Measurements from ENCODE around the gene CNBP.

Gene CNBP

GRCh38 chr3:129184396-129184657, 631 bp upstream of the CNBP start:
- H3K27ac ChIP-seq, result peak overlapping the region; percentile 95
- no peak for TF ChIP-seq CTCF (IDR thresholded peaks at IDR 0.05)
- TF ChIP-seq ZFX (IDR thresholded peaks at IDR 0.05; ENCODE audit: borderline replicate concordance), result no peak

DNA sequence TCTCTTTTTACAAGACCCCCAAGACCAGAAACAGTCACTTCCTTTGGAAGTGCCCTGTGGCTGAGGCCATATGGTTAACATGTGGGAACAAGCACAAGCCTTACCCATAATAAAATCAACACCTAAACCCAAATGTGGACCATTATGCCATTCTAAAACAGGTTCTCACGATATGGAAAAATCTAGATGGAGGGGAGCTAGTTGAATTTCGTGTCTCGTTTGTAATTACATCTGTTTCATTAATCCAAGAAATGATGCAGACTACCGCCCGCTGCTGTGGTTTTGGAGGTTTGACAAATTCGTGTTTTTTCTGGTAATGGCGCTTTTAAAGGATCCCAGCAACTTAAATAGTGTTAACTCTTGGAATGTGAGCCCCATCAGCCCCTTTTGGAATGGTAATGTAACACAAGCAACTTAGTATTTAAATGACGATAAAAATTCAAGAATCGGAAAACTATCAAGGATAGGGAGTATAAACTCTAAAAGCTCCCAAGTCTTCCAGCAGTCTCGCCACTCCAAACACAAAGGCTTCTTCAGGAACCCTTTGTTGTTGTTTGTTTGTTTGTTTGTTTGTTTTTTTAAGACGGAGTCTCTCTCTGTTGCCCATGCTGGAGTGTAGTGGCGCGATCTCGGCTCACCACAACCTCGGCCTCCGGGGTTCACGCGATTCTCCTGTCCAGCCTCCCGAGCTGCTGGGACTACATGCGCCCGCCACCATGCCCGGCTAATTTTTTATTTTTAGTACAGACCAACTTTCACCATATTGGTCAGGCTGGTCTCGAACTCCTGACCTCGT, 1.1 kb downstream of the CNBP start:
- H3K27ac ChIP-seq, result peak overlapping the region; percentile 95
- TF ChIP-seq CTCF (IDR thresholded peaks at IDR 0.05), result no peak

- peak overlapping the region; percentile 95 for H3K27ac ChIP-seq
- TF ChIP-seq CTCF (IDR thresholded peaks at IDR 0.05), result no peak
- TF ChIP-seq ZFX (IDR thresholded peaks at IDR 0.05; ENCODE audit: borderline replicate concordance), result no peak
Measured at GRCh38 chr3:129181819-129182218, 1.9 kb downstream of the CNBP start.

DNA sequence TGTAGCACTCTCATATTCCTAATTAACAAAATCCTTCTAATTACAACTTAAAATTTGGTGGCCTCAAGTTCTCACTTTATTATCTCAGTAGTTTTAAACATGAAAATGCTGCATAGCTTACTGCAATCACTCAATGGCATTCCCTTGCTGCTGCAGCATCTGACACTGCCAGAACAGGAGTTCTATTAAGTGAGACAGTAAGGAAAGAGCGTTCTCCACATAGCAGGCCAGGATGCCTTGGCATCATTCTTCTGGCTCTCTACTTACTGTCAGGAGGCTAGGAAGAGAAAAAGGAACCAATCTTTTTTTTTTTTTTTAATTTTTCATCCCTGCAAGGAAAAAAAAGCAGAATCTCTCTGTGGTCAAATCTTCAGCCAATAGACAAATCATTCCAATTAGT, 3.2 kb downstream of the CNBP start:
- TF ChIP-seq CTCF (IDR thresholded peaks at IDR 0.05), result no peak
- TF ChIP-seq ZFX (IDR thresholded peaks at IDR 0.05; ENCODE audit: borderline replicate concordance), result no peak
- peak overlapping the region; percentile 15 for H3K27ac ChIP-seq

- TF ChIP-seq CTCF (IDR thresholded peaks at IDR 0.05) (no peak), ZFX (IDR thresholded peaks at IDR 0.05; ENCODE audit: borderline replicate concordance) (no peak)
- H3K27ac ChIP-seq, result 0 out of 2 replicates have a peak overlapping the region, but pooled peaks have one; percentile 3
Measured at GRCh38 chr3:129176051-129176450, 7.6 kb downstream of the CNBP start.

- no peak for TF ChIP-seq CTCF (IDR thresholded peaks at IDR 0.05)
- no peak for TF ChIP-seq ZFX (IDR thresholded peaks at IDR 0.05; ENCODE audit: borderline replicate concordance)
- peak overlapping the region; percentile 12; the same call in 1 of the 2 replicates for H3K27ac ChIP-seq
Measured at GRCh38 chr3:129173725-129174124, 10.0 kb downstream of the CNBP start.

- H3K27ac ChIP-seq, result peak overlapping the region; percentile 12; the same call in 1 of the 2 replicates
- TF ChIP-seq CTCF (IDR thresholded peaks at IDR 0.05) (no peak), ZFX (IDR thresholded peaks at IDR 0.05; ENCODE audit: borderline replicate concordance) (no peak)
Measured at GRCh38 chr3:129173206-129173605, 10.5 kb downstream of the CNBP start.
